Measurements from ENCODE around the gene TRIM52. TPM values are rescaled to one million over a fixed set of nuclear protein-coding genes. Genes with fewer than 3 reads are reported as not detected.

Gene TRIM52
- total RNA-seq, 1 experiment from 2014 or later = 9.3 TPM

DNA sequence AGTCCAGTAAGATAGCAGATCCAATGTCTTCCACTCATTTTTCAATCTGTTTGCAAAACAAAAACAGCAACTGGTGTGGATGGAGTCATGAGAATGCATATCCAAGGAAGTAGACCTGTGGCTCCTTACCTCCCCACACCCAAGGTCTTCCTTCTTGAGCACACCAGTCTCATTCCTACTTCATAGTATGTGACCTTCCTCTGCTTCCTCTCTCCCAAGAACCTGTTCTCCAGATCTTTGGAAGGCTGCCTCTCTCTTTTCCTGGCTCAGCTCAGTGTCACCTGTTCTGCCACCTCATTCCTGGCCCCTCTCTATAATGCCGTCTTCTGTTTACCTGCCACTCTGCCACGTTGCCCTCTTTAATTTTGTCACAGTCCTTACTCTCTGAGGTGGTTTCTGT, 48.0 kb downstream of the TRIM52 start:
- H3K36me3 ChIP-seq (ENCODE audit: control insufficient read depth, insufficient read depth, low read length) = no peaks in the 10 kb centered on the region
- H3K4me3 ChIP-seq (ENCODE audit: low read depth in 2 of 2, low read length in 2 of 2) = no peak overlapping the region
- ChIA-PET POLR2A (no interaction called here), CTCF (no interaction called here)
- H3K27me3 ChIP-seq (ENCODE audit: control insufficient read depth, insufficient read depth, low read length) = no peaks in the 10 kb centered on the region
- H3K27ac ChIP-seq (ENCODE audit: low read length) = no peak overlapping the region
- H3K4me1 ChIP-seq (ENCODE audit: control insufficient read depth, insufficient read depth, low read length) = no peaks in the 10 kb centered on the region
- H3K9me3 ChIP-seq (ENCODE audit: control insufficient read depth, insufficient read depth, low read depth, low read length) = no peaks in the 10 kb centered on the region
- in situ Hi-C loops (cut with HindIII; ENCODE audit: low pct_unique_long_range_greater_than_20kb, low sequenced_read_pairs) = no loop called here
- no TSS peak for BruUV-seq (replicated peaks)
- no peak for ATAC-seq
- no peak for TF ChIP-seq SIN3A (IDR thresholded peaks at IDR 0.05; ENCODE audit: borderline replicate concordance, insufficient read depth, low read depth, low read length)
- TF ChIP-seq, protein P1, sequence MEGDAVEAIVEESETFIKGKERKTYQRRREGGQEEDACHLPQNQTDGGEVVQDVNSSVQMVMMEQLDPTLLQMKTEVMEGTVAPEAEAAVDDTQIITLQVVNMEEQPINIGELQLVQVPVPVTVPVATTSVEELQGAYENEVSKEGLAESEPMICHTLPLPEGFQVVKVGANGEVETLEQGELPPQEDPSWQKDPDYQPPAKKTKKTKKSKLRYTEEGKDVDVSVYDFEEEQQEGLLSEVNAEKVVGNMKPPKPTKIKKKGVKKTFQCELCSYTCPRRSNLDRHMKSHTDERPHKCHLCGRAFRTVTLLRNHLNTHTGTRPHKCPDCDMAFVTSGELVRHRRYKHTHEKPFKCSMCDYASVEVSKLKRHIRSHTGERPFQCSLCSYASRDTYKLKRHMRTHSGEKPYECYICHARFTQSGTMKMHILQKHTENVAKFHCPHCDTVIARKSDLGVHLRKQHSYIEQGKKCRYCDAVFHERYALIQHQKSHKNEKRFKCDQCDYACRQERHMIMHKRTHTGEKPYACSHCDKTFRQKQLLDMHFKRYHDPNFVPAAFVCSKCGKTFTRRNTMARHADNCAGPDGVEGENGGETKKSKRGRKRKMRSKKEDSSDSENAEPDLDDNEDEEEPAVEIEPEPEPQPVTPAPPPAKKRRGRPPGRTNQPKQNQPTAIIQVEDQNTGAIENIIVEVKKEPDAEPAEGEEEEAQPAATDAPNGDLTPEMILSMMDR (IDR thresholded peaks at IDR 0.05) = no peak
- TF ChIP-seq POLR2AphosphoS5 (IDR thresholded peaks at IDR 0.05; ENCODE audit: low read depth, low read length) = no peak
- no peak for TF ChIP-seq TCF7L2 (IDR thresholded peaks at IDR 0.05; ENCODE audit: low read depth, low read length)
- TF ChIP-seq, protein P2, sequence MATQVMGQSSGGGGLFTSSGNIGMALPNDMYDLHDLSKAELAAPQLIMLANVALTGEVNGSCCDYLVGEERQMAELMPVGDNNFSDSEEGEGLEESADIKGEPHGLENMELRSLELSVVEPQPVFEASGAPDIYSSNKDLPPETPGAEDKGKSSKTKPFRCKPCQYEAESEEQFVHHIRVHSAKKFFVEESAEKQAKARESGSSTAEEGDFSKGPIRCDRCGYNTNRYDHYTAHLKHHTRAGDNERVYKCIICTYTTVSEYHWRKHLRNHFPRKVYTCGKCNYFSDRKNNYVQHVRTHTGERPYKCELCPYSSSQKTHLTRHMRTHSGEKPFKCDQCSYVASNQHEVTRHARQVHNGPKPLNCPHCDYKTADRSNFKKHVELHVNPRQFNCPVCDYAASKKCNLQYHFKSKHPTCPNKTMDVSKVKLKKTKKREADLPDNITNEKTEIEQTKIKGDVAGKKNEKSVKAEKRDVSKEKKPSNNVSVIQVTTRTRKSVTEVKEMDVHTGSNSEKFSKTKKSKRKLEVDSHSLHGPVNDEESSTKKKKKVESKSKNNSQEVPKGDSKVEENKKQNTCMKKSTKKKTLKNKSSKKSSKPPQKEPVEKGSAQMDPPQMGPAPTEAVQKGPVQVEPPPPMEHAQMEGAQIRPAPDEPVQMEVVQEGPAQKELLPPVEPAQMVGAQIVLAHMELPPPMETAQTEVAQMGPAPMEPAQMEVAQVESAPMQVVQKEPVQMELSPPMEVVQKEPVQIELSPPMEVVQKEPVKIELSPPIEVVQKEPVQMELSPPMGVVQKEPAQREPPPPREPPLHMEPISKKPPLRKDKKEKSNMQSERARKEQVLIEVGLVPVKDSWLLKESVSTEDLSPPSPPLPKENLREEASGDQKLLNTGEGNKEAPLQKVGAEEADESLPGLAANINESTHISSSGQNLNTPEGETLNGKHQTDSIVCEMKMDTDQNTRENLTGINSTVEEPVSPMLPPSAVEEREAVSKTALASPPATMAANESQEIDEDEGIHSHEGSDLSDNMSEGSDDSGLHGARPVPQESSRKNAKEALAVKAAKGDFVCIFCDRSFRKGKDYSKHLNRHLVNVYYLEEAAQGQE (IDR thresholded peaks at IDR 0.05; ENCODE audit: insufficient read depth in 1 of 2, low read depth in 2 of 2, low read length in 1 of 2) = no peak
- intact Hi-C loops (cut with micrococcal nuclease; ENCODE audit: unreplicated experiment) = no loop called here
- no peak for DNase-seq (ENCODE audit: low read depth, low spot score)

DNA sequence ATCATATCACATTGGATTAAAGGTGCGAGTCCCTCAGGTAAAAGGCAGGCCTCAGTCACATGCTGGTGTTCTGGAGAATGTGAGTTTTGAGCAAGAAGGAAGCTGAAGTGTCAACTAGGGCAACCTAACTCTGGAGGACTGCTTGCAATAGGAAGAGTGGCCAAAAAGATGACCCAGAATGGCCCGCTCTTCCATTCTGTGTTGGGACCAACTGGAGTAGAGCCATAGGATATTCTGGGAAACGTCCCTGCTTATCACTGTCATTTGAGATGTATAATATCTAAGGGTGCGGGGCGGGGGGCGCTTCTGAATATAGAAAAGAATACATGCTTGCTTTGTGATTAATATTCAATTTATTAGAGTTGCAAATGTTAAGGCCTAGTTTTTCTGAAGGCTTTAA, 48.9 kb downstream of the TRIM52 start:
- CTCF ChIA-PET = no interaction called here
- no TSS peak for BruUV-seq (replicated peaks)
- H3K36me3 ChIP-seq (ENCODE audit: control insufficient read depth, insufficient read depth, low read length) = no peaks in the 10 kb centered on the region
- DNase-seq (ENCODE audit: low read depth, low spot score) = no peak
- H3K27ac ChIP-seq (ENCODE audit: low read length) = no peak overlapping the region
- H3K4me1 ChIP-seq (ENCODE audit: control insufficient read depth, insufficient read depth, low read length) = no peaks in the 10 kb centered on the region
- intact Hi-C loops (cut with micrococcal nuclease; ENCODE audit: unreplicated experiment) (no loop called here), in situ Hi-C loops (cut with HindIII; ENCODE audit: low pct_unique_long_range_greater_than_20kb, low sequenced_read_pairs) (no loop called here)
- no peaks in the 10 kb centered on the region for H3K9me3 ChIP-seq (ENCODE audit: control insufficient read depth, insufficient read depth, low read depth, low read length)
- POLR2A ChIA-PET = no interaction called here
- TF ChIP-seq, protein P1 (IDR thresholded peaks at IDR 0.05) = no peak
- no peak for TF ChIP-seq TCF7L2 (IDR thresholded peaks at IDR 0.05; ENCODE audit: low read depth, low read length)
- TF ChIP-seq SIN3A (IDR thresholded peaks at IDR 0.05; ENCODE audit: borderline replicate concordance, insufficient read depth, low read depth, low read length) = no peak
- no peak for TF ChIP-seq POLR2AphosphoS5 (IDR thresholded peaks at IDR 0.05; ENCODE audit: low read depth, low read length)
- no peaks in the 10 kb centered on the region for H3K27me3 ChIP-seq (ENCODE audit: control insufficient read depth, insufficient read depth, low read length)
- no peak overlapping the region for H3K4me3 ChIP-seq (ENCODE audit: low read depth in 2 of 2, low read length in 2 of 2)
- ATAC-seq = no peak
